Urinary bladder (tissue), 4 donors: ENCODE data around the gene USP22. TPM values are rescaled to one million over a fixed set of nuclear protein-coding genes. Genes with fewer than 3 reads are reported as not detected.

Experiments
- DNase-seq: peaks from one replicate; pipeline ENCODE4 v3.0.0-alpha.2; 2015; ENCODE audit errors: extremely low spot score
- H3K27ac ChIP-seq: one replicate; pipeline ENCODE4 v1.5.1; 2013; ENCODE audit warnings: low read depth, mild to moderate bottlenecking, moderate library complexity
- H3K36me3 ChIP-seq: one replicate; pipeline ENCODE4 v1.6.1; 2013; ENCODE audit warnings: mild to moderate bottlenecking, moderate library complexity; ENCODE audit not compliant: insufficient read depth
- H3K4me1 ChIP-seq: one replicate; pipeline ENCODE4 v1.6.1; 2013; ENCODE audit warnings: mild to moderate bottlenecking, moderate library complexity; ENCODE audit not compliant: insufficient read depth
- H3K4me3 ChIP-seq: one replicate; pipeline ENCODE4 v1.5.1; 2013; ENCODE audit warnings: low read depth, low read length
- WGBS: extraction: QIAGEN DNeasy Blood & Tissue Kit; methylation state at CpG from one replicate; pipeline ENCODE4 v1.1.7; 2013; 5-methylcytosine and 5-hydroxymethylcytosine counted together
- polyA plus RNA-seq: library from polyadenylated mRNA; stranded (reverse); fragments of 200-250 nt; gene quantifications from one replicate; pipeline ENCODE4 v1.2.3, GENCODE V29; 2013
- small RNA-seq: library from RNA; depleted of rRNA; stranded (forward); fragments of <200 nt; gene quantifications from one replicate; pipeline ENCODE3, GENCODE V24; 2014
- total RNA-seq: library from RNA; depleted of rRNA; stranded (reverse); fragments of >200 nt; gene quantifications from one replicate; pipeline ENCODE4 v1.2.3, GENCODE V29; 2014
- donor health status: healthy with polysubstance abuse.
- donor health status: healthy.

The USP22 gene
- total and polyA plus RNA-seq, 2 donors = 72.1 to 170 TPM

GRCh38 chr17:20970329-20970728 is 72.5 kb downstream of the USP22 start:
- 77% methylated on average over 4 of the region's 4 CpGs for WGBS
- Histone ChIP-seq H3K36me3 (no peaks in the 10 kb centered on the region), H3K27ac (no peak overlapping the region), H3K4me1 (no peaks in the 10 kb centered on the region), H3K4me3 (no peak overlapping the region)
- no peak for DNase-seq

- Histone ChIP-seq H3K36me3 (no peaks in the 10 kb centered on the region), H3K4me3 (no peak overlapping the region), H3K27ac (no peak overlapping the region), H3K4me1 (no peaks in the 10 kb centered on the region)
- WGBS = 97% methylated on average over 8 of the region's 8 CpGs
- DNase-seq = no peak
Observed at GRCh38 chr17:20968913-20969616, 73.7 kb downstream of the USP22 start.

- Histone ChIP-seq H3K4me1 (no peaks in the 10 kb centered on the region), H3K27ac (no peak overlapping the region), H3K4me3 (no peak overlapping the region), H3K36me3 (no peaks in the 10 kb centered on the region)
- WGBS = 83% methylated on average over 3 of the region's 3 CpGs
- no peak for DNase-seq
Observed at GRCh38 chr17:20967776-20968175, 75.0 kb downstream of the USP22 start.

- WGBS = 17% methylated on average over 2 of the region's 2 CpGs
- H3K27ac ChIP-seq = no peak overlapping the region
Observed at GRCh38 chr17:20966870-20967269, 75.9 kb downstream of the USP22 start.

GRCh38 chr17:20965492-20965891 is 77.3 kb downstream of the USP22 start:
- H3K36me3 ChIP-seq = no peaks in the 10 kb centered on the region
- no peak overlapping the region for H3K27ac ChIP-seq
- WGBS = 91% methylated on average over 1 of the region's 1 CpG
- no peaks in the 10 kb centered on the region for H3K4me1 ChIP-seq
- no peak overlapping the region for H3K4me3 ChIP-seq
- DNase-seq = no peak

More at GRCh38 chr17:20966870-20967269, 75.9 kb downstream of the USP22 start:
- no peak for DNase-seq
- Histone ChIP-seq H3K4me3 (no peak overlapping the region), H3K36me3 (no peaks in the 10 kb centered on the region), H3K4me1 (no peaks in the 10 kb centered on the region)

GRCh38 chr17:20961586-20961985 is 81.2 kb downstream of the USP22 start:
- no peaks in the 10 kb centered on the region for H3K36me3 ChIP-seq
- WGBS = 65% methylated on average over 5 of the region's 5 CpGs
- no peak overlapping the region for H3K4me3 ChIP-seq
- H3K27ac ChIP-seq = no peak overlapping the region
- H3K4me1 ChIP-seq = no peaks in the 10 kb centered on the region
- no peak for DNase-seq

- WGBS = 88% methylated on average over 7 of the region's 7 CpGs
- Histone ChIP-seq H3K4me3 (no peak overlapping the region), H3K4me1 (no peaks in the 10 kb centered on the region), H3K36me3 (no peaks in the 10 kb centered on the region), H3K27ac (no peak overlapping the region)
- no peak for DNase-seq
Observed at GRCh38 chr17:20960871-20961270, 81.9 kb downstream of the USP22 start.

- 27% methylated on average over 6 of the region's 6 CpGs for WGBS
- Histone ChIP-seq H3K4me1 (no peaks in the 10 kb centered on the region), H3K4me3 (no peak overlapping the region), H3K36me3 (no peaks in the 10 kb centered on the region), H3K27ac (peak overlapping the region; percentile 17)
- no peak for DNase-seq
Observed at GRCh38 chr17:20955427-20956323, 87.1 kb downstream of the USP22 start.

- H3K27ac ChIP-seq = peak overlapping the region; percentile 17
- H3K4me3 ChIP-seq = no peak overlapping the region
- DNase-seq = no peak
- WGBS = 49% methylated on average over 4 of the region's 4 CpGs
- H3K4me1 ChIP-seq = no peaks in the 10 kb centered on the region
- H3K36me3 ChIP-seq = no peaks in the 10 kb centered on the region
Observed at GRCh38 chr17:20954794-20955193, 88.0 kb downstream of the USP22 start.

GRCh38 chr17:20952183-20952582 is 90.6 kb downstream of the USP22 start:
- H3K36me3 ChIP-seq = no peaks in the 10 kb centered on the region
- DNase-seq = no peak
- WGBS = 84% methylated on average over 7 of the region's 7 CpGs
- H3K4me1 ChIP-seq = no peaks in the 10 kb centered on the region
- no peak overlapping the region for H3K4me3 ChIP-seq
- no peak overlapping the region for H3K27ac ChIP-seq

Small RNAs within 50 kb of the gene (small RNA-seq; reads per million reads assigned to genes)
- gene AC087393.1 = not detected

Other genes starting within 250 kb of the USP22 start
- 14.5 TPM for gene DHRS7B, start 84.0 kb upstream of the USP22 start, total RNA-seq
- gene DHRS7B, start 84.0 kb upstream of the USP22 start, polyA plus RNA-seq = 33.4 TPM
- gene TMEM11, start 171.2 kb upstream of the USP22 start, total RNA-seq = 6.6 TPM
- gene TMEM11, start 171.2 kb upstream of the USP22 start, polyA plus RNA-seq = 24.7 TPM
- gene NATD1, start 210.4 kb upstream of the USP22 start, total RNA-seq = 2.1 TPM
- gene NATD1, start 210.4 kb upstream of the USP22 start, polyA plus RNA-seq = 9.8 TPM
- 8.3 TPM for gene MAP2K3, start 241.7 kb upstream of the USP22 start, total RNA-seq
- gene MAP2K3, start 241.7 kb upstream of the USP22 start, polyA plus RNA-seq = 33.5 TPM